Ovary (tissue), 9 donors: Measurements from ENCODE around the gene ALDH1A3. TPM values are rescaled to one million over a fixed set of nuclear protein-coding genes. Genes with fewer than 3 reads are reported as not detected.

ENCODE experiments used
- DNase-seq, 5 donors: peaks; one replicate each; pipeline ENCODE4 v3.0.0-alpha.2; 2019 to 2020
- H3K27ac ChIP-seq, 2 donors: fragments of 200-600 bp; one replicate each; pipeline versions ENCODE4 v1.5.1 to v1.8.0; 2019 to 2022
- H3K27me3 ChIP-seq: fragments of 200-600 bp; one replicate; pipeline ENCODE4 v1.8.0; 2022
- H3K36me3 ChIP-seq: fragments of 200-600 bp; sonication (generic); one replicate; pipeline ENCODE4 v1.5.1; 2019
- H3K4me1 ChIP-seq: one replicate; pipeline ENCODE4 v1.8.1; 2013; ENCODE audit warnings: mild to moderate bottlenecking, moderate library complexity; ENCODE audit not compliant: insufficient read depth
- H3K4me3 ChIP-seq: fragments of 200-600 bp; sonication (generic); one replicate; pipeline ENCODE4 v1.5.1; 2017
- H3K9me3 ChIP-seq, 2 donors: fragments of 200-600 bp in 1 of 2; sonication (generic) in 1 of 2; one replicate each; pipeline versions ENCODE4 v1.5.1 to v1.8.1; 2013 to 2019; ENCODE audit warnings: mild to moderate bottlenecking in 1 of 2, moderate library complexity in 1 of 2
- EP300 ChIP-seq: sonication (generic); formaldehyde crosslinking; IDR thresholded peaks from one replicate; pipeline ENCODE4 v1.6.1; 2017; ENCODE audit warnings: antibody characterized with exemption
- POLR2A ChIP-seq: fragments of 450-650 bp; IDR thresholded peaks from one replicate; pipeline ENCODE4 v1.6.1; 2017; ENCODE audit warnings: antibody characterized with exemption, mild to moderate bottlenecking, moderate library complexity
- WGBS, 3 donors: extraction: QIAGEN DNeasy Blood & Tissue Kit in 1 of 3; methylation state at CpG; one replicate each; pipeline versions ENCODE4 v1.1.5 to v1.1.7; 2013 to 2017; 5-methylcytosine and 5-hydroxymethylcytosine counted together
- intact Hi-C, 4 donors: fragments of 100-400 bp; cut with DNase I; formaldehyde crosslinking; loops; one replicate each; pipeline versions ENCODE4 v1.11.0 to v1.15.1; 2022 to 2023
- polyA plus RNA-seq, 2 donors: library from polyadenylated mRNA; stranded (reverse); fragments of 200-250 nt in 1 of 2; fragments of 350-450 nt in 1 of 2; fragmentation: Illumina TruSeq in 1 of 2; extraction: RNeasy Lipid Tissue Mini Kit (QIAGEN cat#74804) in 1 of 2; gene quantifications; one replicate each; pipeline ENCODE4 v1.2.3, GENCODE V29; 2013 to 2014
- total RNA-seq, 7 donors: library from RNA; depleted of rRNA in 2 of 7; stranded (reverse); fragments of >200 nt in 2 of 7; fragmentation: NEBNext Ultra II Directional in 3 of 7; extraction: Animal tissue kit (Norgen Biotek cat#: 25700) in 3 of 7; gene quantifications; one replicate each; pipeline versions ENCODE4 v1.1.0 to v1.2.4, GENCODE V29; 2016 to 2023
- TF ChIP-seq, protein P1 (sequence below), 3 donors: fragments of 450-650 bp in 2 of 3; fragments of 200-600 bp in 1 of 3; IDR thresholded peaks; one replicate each; pipeline versions ENCODE4 v1.5.1 to v1.8.0; 2016 to 2022; ENCODE audit warnings: antibody characterized with exemption in 3 of 3, mild to moderate bottlenecking in 1 of 3
- donor health status: DM: no; HTN: no; CAD: no; lungs with moderate emphysema.
- donor health status: DM: no; HTN: no; CAD: no.
- donor health status: Bipolar disorder and iron deficiency.
- donor health status: DM: yes; HTN: yes; CAD: no.
- donor health status: DM: no; HTN: no; CAD: no.
- donor health status: DM: yes; HTN: yes; CAD: no.

ALDH1A3 gene
- total and polyA plus RNA-seq, 9 donors: 2.2 to 73.2 (median 9.9) TPM

DNA sequence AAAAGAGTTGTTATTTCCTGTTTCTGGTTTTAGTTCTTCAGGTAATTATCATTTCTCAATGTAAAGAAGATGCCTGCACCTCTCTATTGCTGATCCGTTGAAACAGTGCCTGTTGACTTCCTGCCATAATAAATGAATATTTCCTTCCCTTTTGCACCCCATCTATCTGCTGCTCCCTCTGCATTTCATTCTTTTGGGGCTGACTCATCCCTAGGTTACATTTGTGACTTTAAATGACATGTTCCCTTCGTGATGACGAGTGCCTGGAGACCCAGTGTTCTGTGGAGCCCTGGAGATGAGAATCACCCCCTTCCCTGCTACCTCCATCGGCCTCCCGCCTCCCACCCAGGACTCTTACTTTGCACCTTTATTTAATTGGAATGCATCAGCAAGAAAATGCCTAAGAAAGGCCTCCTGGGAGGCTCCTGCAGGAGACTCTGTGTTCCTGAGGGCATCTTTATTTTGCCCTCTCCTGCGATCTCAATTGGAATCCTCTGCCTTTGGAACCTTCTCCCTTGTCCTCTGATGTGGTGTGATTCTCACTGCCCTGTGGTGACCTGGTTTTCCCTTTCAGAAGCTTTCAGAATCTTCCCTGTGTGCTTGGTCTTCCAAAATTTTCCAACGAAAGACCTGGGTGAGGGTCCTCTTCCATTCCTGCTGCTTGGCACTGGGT, 53.2 kb downstream of the ALDH1A3 start:
- Histone ChIP-seq H3K9me3 (no peaks in the 10 kb centered on the region), H3K27ac (no peak overlapping the region), H3K4me3 (no peak overlapping the region), H3K4me1 (no peaks in the 10 kb centered on the region), H3K27me3 (no peaks in the 10 kb centered on the region), H3K36me3 (no peaks in the 10 kb centered on the region)
- no peak for TF ChIP-seq EP300
- TF ChIP-seq, protein P1, sequence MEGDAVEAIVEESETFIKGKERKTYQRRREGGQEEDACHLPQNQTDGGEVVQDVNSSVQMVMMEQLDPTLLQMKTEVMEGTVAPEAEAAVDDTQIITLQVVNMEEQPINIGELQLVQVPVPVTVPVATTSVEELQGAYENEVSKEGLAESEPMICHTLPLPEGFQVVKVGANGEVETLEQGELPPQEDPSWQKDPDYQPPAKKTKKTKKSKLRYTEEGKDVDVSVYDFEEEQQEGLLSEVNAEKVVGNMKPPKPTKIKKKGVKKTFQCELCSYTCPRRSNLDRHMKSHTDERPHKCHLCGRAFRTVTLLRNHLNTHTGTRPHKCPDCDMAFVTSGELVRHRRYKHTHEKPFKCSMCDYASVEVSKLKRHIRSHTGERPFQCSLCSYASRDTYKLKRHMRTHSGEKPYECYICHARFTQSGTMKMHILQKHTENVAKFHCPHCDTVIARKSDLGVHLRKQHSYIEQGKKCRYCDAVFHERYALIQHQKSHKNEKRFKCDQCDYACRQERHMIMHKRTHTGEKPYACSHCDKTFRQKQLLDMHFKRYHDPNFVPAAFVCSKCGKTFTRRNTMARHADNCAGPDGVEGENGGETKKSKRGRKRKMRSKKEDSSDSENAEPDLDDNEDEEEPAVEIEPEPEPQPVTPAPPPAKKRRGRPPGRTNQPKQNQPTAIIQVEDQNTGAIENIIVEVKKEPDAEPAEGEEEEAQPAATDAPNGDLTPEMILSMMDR (IDR thresholded peaks at IDR 0.05): no peak
- no peak for TF ChIP-seq POLR2A
- no peak for DNase-seq
- WGBS, 3 donors: 77 to 84% (median 82%) methylated on average over 7 of the region's 7 CpGs
- intact Hi-C loops: no loop called here

GRCh38 chr15:100934166-100934565, 54.5 kb downstream of the ALDH1A3 start:
- no peak for DNase-seq
- H3K4me1 ChIP-seq: no peaks in the 10 kb centered on the region
- no peaks in the 10 kb centered on the region for H3K27me3 ChIP-seq
- H3K4me3 ChIP-seq: no peak overlapping the region
- intact Hi-C loops: no loop called here
- no peak overlapping the region for H3K27ac ChIP-seq
- no peaks in the 10 kb centered on the region for H3K36me3 ChIP-seq
- TF ChIP-seq POLR2A: no peak
- TF ChIP-seq EP300: no peak
- TF ChIP-seq, protein P1 (IDR thresholded peaks at IDR 0.05): no peak
- H3K9me3 ChIP-seq: no peaks in the 10 kb centered on the region

GRCh38 chr15:100934726-100935125, 55.1 kb downstream of the ALDH1A3 start:
- intact Hi-C loops: no loop called here
- no peak overlapping the region for H3K4me3 ChIP-seq

GRCh38 chr15:100937171-100937570, 57.5 kb downstream of the ALDH1A3 start:
- Histone ChIP-seq H3K27ac (no peak overlapping the region), H3K36me3 (no peaks in the 10 kb centered on the region), H3K9me3 (no peaks in the 10 kb centered on the region), H3K4me3 (no peak overlapping the region), H3K4me1 (no peaks in the 10 kb centered on the region), H3K27me3 (no peaks in the 10 kb centered on the region)
- intact Hi-C loops: no loop called here
- no peak for DNase-seq
- TF ChIP-seq EP300 (no peak), POLR2A (no peak)
- TF ChIP-seq, protein P1 (IDR thresholded peaks at IDR 0.05): no peak
- 95 to 97% (median 96%) methylated on average over 4 of the region's 4 CpGs for WGBS, 3 donors

More at GRCh38 chr15:100934726-100935125, 55.1 kb downstream of the ALDH1A3 start:
- no peaks in the 10 kb centered on the region for H3K27me3 ChIP-seq
- TF ChIP-seq, protein P1 (IDR thresholded peaks at IDR 0.05): no peak
- TF ChIP-seq EP300 (no peak), POLR2A (no peak)
- no peaks in the 10 kb centered on the region for H3K36me3 ChIP-seq
- DNase-seq: no peak
- no peaks in the 10 kb centered on the region for H3K4me1 ChIP-seq
- H3K9me3 ChIP-seq: no peaks in the 10 kb centered on the region
- H3K27ac ChIP-seq: no peak overlapping the region
